Activated naive CD4-positive, alpha-beta T cell treated with anti-CD3 and anti-CD28 coated beads, Interleukin-2, amount 10 ng/mL, durations not matched to agents 7 days and 5 days (primary cell): ENCODE data around the gene NSMCE1.
"Not testable (repeated sequence)": the region's sequence is repeated elsewhere in the genome, so short reads cannot be mapped to it uniquely, and the experiment has no call there.

ENCODE experiments used
- CTCF ChIA-PET: fragments of 350-600 bp; sonication (Branson Sonifier 250); formaldehyde crosslinking; loops from one replicate; lab custom pipeline; 2021; ENCODE audit warnings: antibody characterized with exemption; lab: Charles Lee
- DNase-seq: peaks from one replicate; pipeline ENCODE4 v3.0.0-alpha.2; 2020
- H3K27ac Mint-ChIP-seq: one replicate; pipeline ENCODE4 v1.8.0; 2021; ENCODE audit warnings: mild to moderate bottlenecking, moderate library complexity, mixed read lengths
- H3K27me3 Mint-ChIP-seq: one replicate; pipeline ENCODE4 v1.8.0; 2021; ENCODE audit warnings: mild to moderate bottlenecking, mixed read lengths
- H3K36me3 Mint-ChIP-seq: one replicate; pipeline ENCODE4 v1.8.0; 2021; ENCODE audit warnings: mixed read lengths
- H3K4me1 Mint-ChIP-seq: one replicate; pipeline ENCODE4 v1.8.0; 2021; ENCODE audit warnings: mixed read lengths
- H3K4me3 Mint-ChIP-seq: one replicate; pipeline ENCODE4 v1.8.0; 2021; ENCODE audit warnings: mild to moderate bottlenecking, moderate library complexity, mixed read lengths
- H3K9me3 Mint-ChIP-seq: one replicate; pipeline ENCODE4 v1.8.0; 2021; ENCODE audit warnings: mixed read lengths

Gene NSMCE1

GRCh38 chr16:27251541-27252205 is 16.9 kb downstream of the NSMCE1 start:
- no peaks in the 10 kb centered on the region for H3K9me3 Mint-ChIP-seq

GRCh38 chr16:27248886-27249285 is 19.7 kb downstream of the NSMCE1 start:
- not testable (repeated sequence) for H3K4me3 Mint-ChIP-seq, H3K27me3 Mint-ChIP-seq, H3K9me3 Mint-ChIP-seq, DNase-seq, H3K27ac Mint-ChIP-seq
- CTCF ChIA-PET: interaction anchor here (2.2 to 3.3 kb wide), 2 partner anchors 11 to 13 kb away, joined by 5 to 9 read pairs; no protein-coding TSS in a partner anchor
- H3K4me1 Mint-ChIP-seq: peaks cover 65% of the 10 kb centered on the region
- peaks cover 69% of the 10 kb centered on the region for H3K36me3 Mint-ChIP-seq

More at GRCh38 chr16:27251541-27252205, 16.9 kb downstream of the NSMCE1 start:
- no peak overlapping the region for H3K4me3 Mint-ChIP-seq
- DNase-seq: no peak
- peak overlapping the region; percentile 63 for H3K27ac Mint-ChIP-seq
- peaks cover 71% of the 10 kb centered on the region for H3K36me3 Mint-ChIP-seq
- CTCF ChIA-PET: no interaction called here
- H3K27me3 Mint-ChIP-seq: no peaks in the 10 kb centered on the region
- H3K4me1 Mint-ChIP-seq: peaks cover 67% of the 10 kb centered on the region

GRCh38 chr16:27248036-27248435 is 20.5 kb downstream of the NSMCE1 start:
- CTCF ChIA-PET: interaction anchor here (2.2 to 3.3 kb wide), 2 partner anchors 11 to 13 kb away, joined by 5 to 9 read pairs; no protein-coding TSS in a partner anchor
- Mint-ChIP-seq H3K27me3 (no peaks in the 10 kb centered on the region), H3K9me3 (no peaks in the 10 kb centered on the region), H3K36me3 (peaks cover 63% of the 10 kb centered on the region), H3K4me3 (no peak overlapping the region), H3K4me1 (peaks cover 65% of the 10 kb centered on the region), H3K27ac (no peak overlapping the region)
- DNase-seq: no peak

- CTCF ChIA-PET: interaction anchor here (1.2 kb wide), 1 partner anchor 12 kb away, joined by 3 read pairs; no protein-coding TSS in a partner anchor
- peak overlapping the region; percentile 12 for H3K27ac Mint-ChIP-seq
- H3K36me3 Mint-ChIP-seq: peaks cover 65% of the 10 kb centered on the region
- H3K4me1 Mint-ChIP-seq: peaks cover 66% of the 10 kb centered on the region
- not testable (repeated sequence) for H3K4me3 Mint-ChIP-seq, DNase-seq, H3K27me3 Mint-ChIP-seq, H3K9me3 Mint-ChIP-seq
Measured at GRCh38 chr16:27247076-27247475, 21.5 kb downstream of the NSMCE1 start.

- Mint-ChIP-seq H3K27me3 (no peaks in the 10 kb centered on the region), H3K9me3 (no peaks in the 10 kb centered on the region), H3K36me3 (peaks cover 65% of the 10 kb centered on the region), H3K27ac (no peak overlapping the region), H3K4me1 (peaks cover 66% of the 10 kb centered on the region), H3K4me3 (no peak overlapping the region)
- CTCF ChIA-PET: interaction anchor here (1.2 kb wide), 1 partner anchor 11 kb away, joined by 3 read pairs; no protein-coding TSS in a partner anchor
- no peak for DNase-seq
Measured at GRCh38 chr16:27246439-27246838, 22.1 kb downstream of the NSMCE1 start.

- peaks cover 64% of the 10 kb centered on the region for H3K36me3 Mint-ChIP-seq
- H3K9me3 Mint-ChIP-seq: no peaks in the 10 kb centered on the region
- DNase-seq: no peak
- H3K4me3 Mint-ChIP-seq: no peak overlapping the region
- CTCF ChIA-PET: interaction anchor here (0.5 to 3.6 kb wide), 4 partner anchors 9 to 69 kb away, joined by 3 to 19 read pairs (median 3); no protein-coding TSS in a partner anchor
- H3K27me3 Mint-ChIP-seq: no peaks in the 10 kb centered on the region
- no peak overlapping the region for H3K27ac Mint-ChIP-seq
- peaks cover 67% of the 10 kb centered on the region for H3K4me1 Mint-ChIP-seq
Measured at GRCh38 chr16:27245276-27246172, 23.0 kb downstream of the NSMCE1 start.

- CTCF ChIA-PET: interaction anchor here (2.0 to 3.6 kb wide), 2 partner anchors 9 to 13 kb away, joined by 7 to 19 read pairs; no protein-coding TSS in a partner anchor
- DNase-seq: no peak
- Mint-ChIP-seq H3K9me3 (no peaks in the 10 kb centered on the region), H3K4me1 (peaks cover 74% of the 10 kb centered on the region), H3K27me3 (no peaks in the 10 kb centered on the region), H3K27ac (peak overlapping the region; percentile 43), H3K36me3 (peaks cover 61% of the 10 kb centered on the region), H3K4me3 (no peak overlapping the region)
Measured at GRCh38 chr16:27244363-27244755, 24.2 kb downstream of the NSMCE1 start.

GRCh38 chr16:27243725-27244362 is 24.7 kb downstream of the NSMCE1 start:
- Mint-ChIP-seq H3K9me3 (no peaks in the 10 kb centered on the region), H3K27ac (peak overlapping the region; percentile 56), H3K27me3 (no peaks in the 10 kb centered on the region), H3K36me3 (peaks cover 63% of the 10 kb centered on the region), H3K4me1 (peaks cover 79% of the 10 kb centered on the region), H3K4me3 (no peak overlapping the region)
- DNase-seq: peak; percentile 8
- CTCF ChIA-PET: interaction anchor here (1.0 to 3.6 kb wide), 3 partner anchors 9 to 64 kb away, joined by 3 to 19 read pairs (median 7); no protein-coding TSS in a partner anchor

- DNase-seq: peak; percentile 58
- CTCF ChIA-PET: interaction anchor here (1.0 to 3.6 kb wide), 4 partner anchors 8 to 63 kb away, joined by 3 to 19 read pairs (median 6); no protein-coding TSS in a partner anchor
- H3K9me3 Mint-ChIP-seq: no peaks in the 10 kb centered on the region
- peaks cover 83% of the 10 kb centered on the region for H3K4me1 Mint-ChIP-seq
- H3K4me3 Mint-ChIP-seq: peak overlapping the region; percentile 52
- peak overlapping the region; percentile 24 for H3K27ac Mint-ChIP-seq
- no peaks in the 10 kb centered on the region for H3K27me3 Mint-ChIP-seq
- H3K36me3 Mint-ChIP-seq: peaks cover 61% of the 10 kb centered on the region
Measured at GRCh38 chr16:27242868-27243590, 25.5 kb downstream of the NSMCE1 start.

- H3K4me1 Mint-ChIP-seq: peaks cover 86% of the 10 kb centered on the region
- no peak overlapping the region for H3K4me3 Mint-ChIP-seq
- H3K27ac Mint-ChIP-seq: peak overlapping the region; percentile 24
- no peaks in the 10 kb centered on the region for H3K9me3 Mint-ChIP-seq
- no peaks in the 10 kb centered on the region for H3K27me3 Mint-ChIP-seq
- CTCF ChIA-PET: interaction anchor here (1.2 to 3.6 kb wide), 3 partner anchors 7 to 12 kb away, joined by 4 to 19 read pairs (median 7); no protein-coding TSS in a partner anchor
- H3K36me3 Mint-ChIP-seq: peaks cover 58% of the 10 kb centered on the region
- peak; percentile 17 for DNase-seq
Measured at GRCh38 chr16:27242398-27242797, 26.2 kb downstream of the NSMCE1 start.

GRCh38 chr16:27241658-27242057 is 26.9 kb downstream of the NSMCE1 start:
- Mint-ChIP-seq H3K27me3 (no peaks in the 10 kb centered on the region), H3K4me3 (no peak overlapping the region), H3K36me3 (peaks cover 56% of the 10 kb centered on the region), H3K27ac (no peak overlapping the region), H3K9me3 (no peaks in the 10 kb centered on the region), H3K4me1 (peaks cover 87% of the 10 kb centered on the region)
- CTCF ChIA-PET: interaction anchor here (0.7 to 1.2 kb wide), 3 partner anchors 12 to 127 kb away, joined by 3 to 4 read pairs (median 4); no protein-coding TSS in a partner anchor
- peak; percentile 8 for DNase-seq

- H3K27me3 Mint-ChIP-seq: no peaks in the 10 kb centered on the region
- CTCF ChIA-PET: interaction anchor here (0.7 to 1.0 kb wide), 3 partner anchors 76 to 127 kb away, joined by 3 to 4 read pairs (median 3); no protein-coding TSS in a partner anchor
- H3K36me3 Mint-ChIP-seq: peaks cover 51% of the 10 kb centered on the region
Measured at GRCh38 chr16:27240948-27241531, 27.5 kb downstream of the NSMCE1 start.

More at GRCh38 chr16:27240948-27241531, 27.5 kb downstream of the NSMCE1 start:
- Mint-ChIP-seq H3K27ac (no peak overlapping the region), H3K4me1 (peaks cover 91% of the 10 kb centered on the region), H3K4me3 (no peak overlapping the region), H3K9me3 (no peaks in the 10 kb centered on the region)
- DNase-seq: peak; percentile 16
